GM12875 (cell line): ENCODE data around the gene BCOR.

Experiments used
- H3K4me3 ChIP-seq: one replicate; pipeline ENCODE4 v1.5.1; 2011; ENCODE audit warnings: low read depth, low read length, control low read depth
- TF ChIP-seq, protein P1 (sequence below): IDR thresholded peaks from 2 replicates; pipeline ENCODE4 v1.5.1; 2011; ENCODE audit warnings: low read depth, mild to moderate bottlenecking, control low read depth, inconsistent platforms, low read length, moderate library complexity, borderline replicate concordance; ENCODE audit not compliant: insufficient read depth

BCOR gene

DNA sequence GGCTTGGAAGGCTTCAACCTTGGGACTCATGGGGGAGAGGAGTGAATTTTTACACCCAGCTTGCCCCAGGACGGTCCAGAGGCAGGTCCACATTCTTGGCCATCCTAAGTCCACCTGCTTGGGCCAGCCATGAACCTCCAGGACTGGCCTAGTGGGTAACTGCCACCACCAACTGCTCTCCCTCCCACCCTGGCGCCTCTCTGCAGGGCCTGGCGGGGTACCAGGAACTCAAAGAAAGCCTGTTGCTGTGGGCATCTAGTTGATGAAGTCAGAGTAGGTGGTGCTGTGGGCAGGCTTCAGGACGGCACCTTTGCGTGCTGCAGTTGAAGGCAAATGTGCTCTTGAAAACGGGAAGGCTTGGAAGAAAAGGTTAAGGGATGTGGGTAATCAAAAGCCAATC lies 12.0 kb downstream of the BCOR start:
- H3K4me3 ChIP-seq = no peak overlapping the region
- TF ChIP-seq, protein P1, sequence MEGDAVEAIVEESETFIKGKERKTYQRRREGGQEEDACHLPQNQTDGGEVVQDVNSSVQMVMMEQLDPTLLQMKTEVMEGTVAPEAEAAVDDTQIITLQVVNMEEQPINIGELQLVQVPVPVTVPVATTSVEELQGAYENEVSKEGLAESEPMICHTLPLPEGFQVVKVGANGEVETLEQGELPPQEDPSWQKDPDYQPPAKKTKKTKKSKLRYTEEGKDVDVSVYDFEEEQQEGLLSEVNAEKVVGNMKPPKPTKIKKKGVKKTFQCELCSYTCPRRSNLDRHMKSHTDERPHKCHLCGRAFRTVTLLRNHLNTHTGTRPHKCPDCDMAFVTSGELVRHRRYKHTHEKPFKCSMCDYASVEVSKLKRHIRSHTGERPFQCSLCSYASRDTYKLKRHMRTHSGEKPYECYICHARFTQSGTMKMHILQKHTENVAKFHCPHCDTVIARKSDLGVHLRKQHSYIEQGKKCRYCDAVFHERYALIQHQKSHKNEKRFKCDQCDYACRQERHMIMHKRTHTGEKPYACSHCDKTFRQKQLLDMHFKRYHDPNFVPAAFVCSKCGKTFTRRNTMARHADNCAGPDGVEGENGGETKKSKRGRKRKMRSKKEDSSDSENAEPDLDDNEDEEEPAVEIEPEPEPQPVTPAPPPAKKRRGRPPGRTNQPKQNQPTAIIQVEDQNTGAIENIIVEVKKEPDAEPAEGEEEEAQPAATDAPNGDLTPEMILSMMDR = no peak

DNA sequence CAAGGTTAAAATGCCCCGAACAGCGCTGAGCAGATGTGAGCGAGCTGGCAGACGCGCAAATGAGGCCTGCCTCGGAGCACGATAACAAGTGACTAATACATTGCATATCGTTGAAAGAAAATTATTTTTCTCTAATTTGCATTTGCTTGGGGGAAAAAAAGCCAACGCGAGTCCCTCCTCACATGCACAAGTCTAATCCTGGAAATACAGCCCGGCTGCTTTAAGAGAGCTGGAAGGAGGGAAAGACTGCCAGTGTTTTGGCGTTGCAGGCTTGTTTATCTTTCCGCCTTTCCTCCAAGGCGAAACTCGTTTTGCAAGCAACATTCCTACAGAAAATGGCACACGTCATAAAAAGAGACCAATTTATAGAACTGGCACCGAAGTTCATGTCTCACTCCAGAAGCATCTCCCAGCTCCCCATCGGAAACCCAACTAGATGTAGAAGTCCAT lies 12.6 kb downstream of the BCOR start:
- H3K4me3 ChIP-seq = no peak overlapping the region
- TF ChIP-seq, protein P1 = no peak

DNA sequence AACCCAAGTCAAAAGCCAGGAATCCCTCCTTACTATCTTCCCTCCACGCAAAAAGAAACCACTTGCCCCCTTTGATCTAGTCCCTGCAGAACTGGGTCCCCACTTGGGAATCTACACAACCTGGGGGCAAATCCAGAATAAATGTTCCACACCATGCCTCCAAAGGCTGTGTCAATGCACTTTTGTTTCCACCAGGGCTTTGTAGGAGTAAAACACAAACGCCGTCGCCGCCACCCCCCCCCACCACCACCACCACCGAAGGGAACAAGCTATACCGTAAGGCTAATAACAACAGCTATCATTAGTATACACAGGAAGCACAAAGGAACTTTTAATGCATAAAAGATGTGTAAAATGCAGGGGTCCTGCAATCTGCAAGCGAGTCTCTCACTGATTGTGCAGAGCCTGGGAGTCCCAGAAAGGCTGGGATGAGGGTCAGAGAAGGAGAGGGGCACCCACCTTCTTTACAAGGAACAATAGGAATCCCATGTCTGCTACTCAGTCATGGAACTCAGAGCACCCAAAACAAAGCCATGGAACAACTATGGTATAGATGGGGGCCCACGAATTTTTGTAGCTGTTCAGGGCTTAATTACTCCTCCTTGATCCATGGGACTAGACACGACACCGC lies 13.2 kb downstream of the BCOR start:
- no peak overlapping the region for H3K4me3 ChIP-seq
- TF ChIP-seq, protein P1 = no peak

DNA sequence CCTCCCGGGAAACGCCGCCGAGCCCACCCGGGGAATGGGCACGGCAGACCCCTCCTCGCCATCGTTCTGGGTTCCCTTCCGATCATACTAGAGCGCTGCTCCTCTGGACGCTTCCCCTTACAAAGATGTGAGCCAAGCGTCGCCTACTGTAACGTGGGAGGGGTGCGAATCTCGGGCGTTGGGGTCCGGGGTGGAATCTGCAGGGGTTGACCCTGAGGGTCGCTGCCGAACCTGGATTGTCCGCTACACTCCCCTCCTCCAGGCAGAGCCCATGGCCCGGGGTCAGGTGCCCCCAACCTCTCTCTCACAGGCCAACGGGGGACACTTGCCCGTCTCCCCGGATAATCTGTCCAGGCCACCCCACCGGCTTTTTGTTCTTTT lies 13.8 kb downstream of the BCOR start:
- no peak overlapping the region for H3K4me3 ChIP-seq
- TF ChIP-seq, protein P1 = no peak

DNA sequence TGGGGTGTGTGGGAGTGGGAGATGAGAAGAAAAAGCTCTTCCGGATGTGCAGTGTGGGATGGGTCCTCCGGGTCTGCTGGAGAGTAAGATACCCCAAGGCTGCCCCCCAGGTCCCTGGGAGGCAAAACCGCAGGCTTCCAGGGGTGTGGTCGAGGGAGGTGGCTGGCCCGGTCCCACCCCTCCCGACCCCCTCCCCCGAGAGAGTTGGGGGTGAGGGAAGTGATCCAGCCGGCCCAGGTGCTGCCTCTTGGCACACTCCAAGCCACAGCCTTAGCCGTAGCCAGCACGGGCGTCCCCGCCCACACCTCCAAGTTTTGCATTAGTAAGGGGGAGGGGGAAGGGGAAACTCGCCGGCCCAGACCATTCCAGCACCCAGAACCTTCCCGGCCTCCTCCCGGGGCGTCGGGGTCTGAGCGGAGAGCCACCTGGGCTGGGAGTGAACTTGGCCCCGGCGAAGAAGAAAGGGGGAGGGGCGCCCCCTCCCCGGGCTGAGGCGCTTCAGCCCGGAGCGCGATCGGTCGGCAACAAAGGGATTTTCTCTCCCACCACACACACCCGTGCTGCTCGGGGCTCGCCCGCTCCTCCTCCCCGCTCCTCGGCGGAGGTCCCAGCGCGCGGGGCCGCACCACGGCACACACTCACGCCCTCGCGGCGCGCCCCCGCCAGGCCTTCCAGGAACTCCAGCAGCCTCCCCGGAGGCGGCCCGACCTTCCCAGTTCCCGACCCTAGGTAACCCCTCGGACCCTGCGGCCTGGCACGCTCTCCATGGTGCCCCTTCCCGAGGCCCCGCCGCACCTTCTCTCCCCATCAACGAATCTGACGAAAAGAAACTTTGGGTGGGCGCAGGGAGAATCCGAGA lies 14.4 kb downstream of the BCOR start:
- peak overlapping the region; percentile 26 for H3K4me3 ChIP-seq
- TF ChIP-seq, protein P1 = no peak

DNA sequence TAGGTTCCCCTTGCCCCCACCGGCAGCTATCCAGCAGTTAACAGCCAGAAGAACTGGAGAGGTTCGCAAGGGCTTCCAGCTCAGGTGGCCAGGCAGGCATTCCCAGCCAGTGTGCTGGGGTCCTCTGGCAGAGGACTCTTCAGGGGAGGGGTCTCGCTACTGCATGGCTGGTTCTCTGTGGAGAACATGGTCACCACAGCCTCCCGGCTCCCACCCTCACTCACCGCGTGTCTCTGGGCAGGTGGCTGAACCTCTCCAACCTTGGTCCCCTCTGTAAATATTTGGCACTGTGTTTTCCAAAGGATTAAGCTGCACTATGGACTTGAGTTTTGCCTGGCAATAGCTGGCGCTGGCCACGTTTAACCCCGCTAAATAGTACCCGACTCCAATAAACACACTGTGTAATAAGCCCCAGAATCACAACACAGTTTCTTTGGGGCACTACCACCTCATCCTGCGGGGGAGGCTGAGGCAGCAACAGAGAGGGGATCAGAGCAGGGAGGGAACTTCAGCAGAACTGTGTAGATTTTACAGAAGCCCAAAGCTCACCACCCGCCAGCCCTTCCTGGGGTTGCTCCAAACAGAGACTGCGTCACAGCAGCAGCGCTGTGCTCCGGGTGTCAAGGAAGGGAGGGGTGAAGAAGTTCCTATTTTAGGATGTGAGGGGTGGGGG lies 15.2 kb downstream of the BCOR start:
- no peak overlapping the region for H3K4me3 ChIP-seq
- TF ChIP-seq, protein P1 = no peak

DNA sequence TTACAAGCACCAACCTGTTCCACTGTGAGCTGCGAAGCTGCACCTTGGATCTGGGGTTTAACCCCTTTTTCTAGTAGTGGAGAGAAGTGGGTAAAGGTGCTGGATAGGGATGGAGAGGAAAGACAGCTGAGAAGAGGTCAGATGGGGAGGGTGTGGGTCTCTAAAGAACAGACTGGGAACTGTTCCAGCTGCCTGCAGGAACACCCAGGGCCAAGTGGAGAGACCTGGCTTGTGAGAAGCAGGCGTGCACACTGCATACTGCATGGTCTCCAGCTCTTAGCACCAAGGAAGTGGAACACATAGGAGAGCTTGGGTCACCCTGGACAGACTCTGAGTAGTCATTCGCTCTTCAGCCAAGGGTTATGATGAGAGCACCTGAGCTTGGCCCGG lies 16.1 kb downstream of the BCOR start:
- no peak overlapping the region for H3K4me3 ChIP-seq
- TF ChIP-seq, protein P1 = no peak
